Suprapubic skin (tissue), 4 donors: ENCODE results near the gene FAM9C. TPM values are rescaled to one million over a fixed set of nuclear protein-coding genes. Genes with fewer than 3 reads are reported as not detected.

Experiments used
- DNase-seq, 2 donors: peaks; one replicate each; pipeline ENCODE4 v3.0.0-alpha.2; 2019; ENCODE audit warnings: low spot score in 2 of 2
- H3K27ac ChIP-seq: fragments of 200-600 bp; sonication (generic); one replicate; pipeline ENCODE4 v1.5.1; 2019
- H3K27me3 ChIP-seq: fragments of 200-600 bp; sonication (generic); one replicate; pipeline ENCODE4 v1.5.1; 2019
- H3K36me3 ChIP-seq: fragments of 200-600 bp; sonication (generic); one replicate; pipeline ENCODE4 v1.5.1; 2019
- H3K4me1 ChIP-seq: fragments of 200-600 bp; sonication (generic); one replicate; pipeline ENCODE4 v1.5.1; 2019
- H3K4me3 ChIP-seq: fragments of 200-600 bp; sonication (generic); one replicate; pipeline ENCODE4 v1.5.1; 2019; ENCODE audit warnings: mild to moderate bottlenecking
- H3K9me3 ChIP-seq: fragments of 200-600 bp; sonication (generic); one replicate; pipeline ENCODE4 v1.5.1; 2019
- CTCF ChIP-seq, 2 donors: fragments of 200-600 bp in 1 of 2; fragments of 450-650 bp in 1 of 2; sonication (generic) in 1 of 2; IDR thresholded peaks; one replicate each; pipeline ENCODE4 v1.5.1; 2016 to 2019; ENCODE audit warnings: antibody characterized with exemption in 2 of 2, mild to moderate bottlenecking in 1 of 2, moderate library complexity in 1 of 2
- EP300 ChIP-seq: sonication (generic); formaldehyde crosslinking; IDR thresholded peaks from one replicate; pipeline ENCODE4 v1.6.1; 2017; ENCODE audit warnings: antibody characterized with exemption
- POLR2A ChIP-seq, 2 donors: fragments of 450-650 bp; IDR thresholded peaks; one replicate each; pipeline ENCODE4 v1.6.1; 2017; ENCODE audit warnings: antibody characterized with exemption in 2 of 2, mild to moderate bottlenecking in 2 of 2, moderate library complexity in 2 of 2
- POLR2AphosphoS5 ChIP-seq, 3 donors: sonication (generic); formaldehyde crosslinking; IDR thresholded peaks; one replicate each; pipeline ENCODE4 v1.6.1; 2017; ENCODE audit warnings: antibody characterized with exemption in 3 of 3
- WGBS: methylation state at CpG from one replicate; pipeline ENCODE4 v1.1.5; 2018; 5-methylcytosine and 5-hydroxymethylcytosine counted together
- total RNA-seq, 4 donors: library from RNA; depleted of rRNA; stranded (reverse); fragments of >200 nt; gene quantifications; one replicate each; pipeline ENCODE4 v1.1.0, GENCODE V29; 2016

The FAM9C gene
- total RNA-seq, 4 donors from 2014 or later = not detected

- no peaks in the 10 kb centered on the region for H3K27me3 ChIP-seq
- no peaks in the 10 kb centered on the region for H3K36me3 ChIP-seq
- no peaks in the 10 kb centered on the region for H3K9me3 ChIP-seq
- H3K4me1 ChIP-seq = no peaks in the 10 kb centered on the region
- WGBS = 75% methylated on average over 3 of the region's 3 CpGs
- no peak overlapping the region for H3K4me3 ChIP-seq
- TF ChIP-seq POLR2AphosphoS5 (IDR thresholded peaks at IDR 0.05) (no peak), EP300 (no peak), POLR2A (IDR thresholded peaks at IDR 0.05) (no peak), CTCF (IDR thresholded peaks at IDR 0.05) (no peak)
- H3K27ac ChIP-seq = no peak overlapping the region
- DNase-seq = no peak
These were observed 25.5 kb upstream of the FAM9C start for GRCh38 chrX:13069771-13070416.

GRCh38 chrX:13068651-13069050 lies 24.2 kb upstream of the FAM9C start:
- Histone ChIP-seq H3K4me1 (no peaks in the 10 kb centered on the region), H3K4me3 (no peak overlapping the region), H3K27me3 (no peaks in the 10 kb centered on the region), H3K9me3 (no peaks in the 10 kb centered on the region), H3K27ac (no peak overlapping the region), H3K36me3 (no peaks in the 10 kb centered on the region)
- DNase-seq = no peak
- TF ChIP-seq EP300 (no peak), CTCF (IDR thresholded peaks at IDR 0.05) (no peak), POLR2A (IDR thresholded peaks at IDR 0.05) (no peak), POLR2AphosphoS5 (IDR thresholded peaks at IDR 0.05) (no peak)
- WGBS = 64% methylated on average over 1 of the region's 1 CpG

- 76% methylated on average over 1 of the region's 1 CpG for WGBS
These were observed 23.4 kb upstream of the FAM9C start for GRCh38 chrX:13067773-13068172.

GRCh38 chrX:13066391-13066790 lies 22.0 kb upstream of the FAM9C start:
- no peak for DNase-seq

More at GRCh38 chrX:13067773-13068172, 23.4 kb upstream of the FAM9C start:
- H3K27me3 ChIP-seq = no peaks in the 10 kb centered on the region
- no peak for TF ChIP-seq EP300
- TF ChIP-seq CTCF (IDR thresholded peaks at IDR 0.05) = no peak
- no peak for TF ChIP-seq POLR2A (IDR thresholded peaks at IDR 0.05)
- no peak overlapping the region for H3K4me3 ChIP-seq
- no peak overlapping the region for H3K27ac ChIP-seq
- no peak for DNase-seq
- H3K4me1 ChIP-seq = no peaks in the 10 kb centered on the region
- no peaks in the 10 kb centered on the region for H3K36me3 ChIP-seq
- H3K9me3 ChIP-seq = no peaks in the 10 kb centered on the region

More at GRCh38 chrX:13066391-13066790, 22.0 kb upstream of the FAM9C start:
- Histone ChIP-seq H3K9me3 (no peaks in the 10 kb centered on the region), H3K36me3 (no peaks in the 10 kb centered on the region), H3K4me3 (no peak overlapping the region), H3K4me1 (no peaks in the 10 kb centered on the region), H3K27ac (no peak overlapping the region), H3K27me3 (no peaks in the 10 kb centered on the region)
- WGBS = 67% methylated on average over 4 of the region's 4 CpGs
- TF ChIP-seq CTCF (IDR thresholded peaks at IDR 0.05) (no peak), EP300 (no peak), POLR2AphosphoS5 (IDR thresholded peaks at IDR 0.05) (no peak), POLR2A (IDR thresholded peaks at IDR 0.05) (no peak)
